GM21360 (cell line): ENCODE measurements around the gene POLDIP3.
"Not testable (repeated sequence)": the region's sequence is repeated elsewhere in the genome, so short reads cannot be mapped to it uniquely, and the experiment has no call there.

Source experiments
- ATAC-seq: cut with Tn5 transposase; IDR thresholded peaks from one replicate; pipeline ENCODE4 v1.9.1; 2021; ENCODE audit warnings: mild to moderate bottlenecking, moderate library complexity; ENCODE audit not compliant: unreplicated experiment

Gene POLDIP3

GRCh38 chr22:42620084-42620483 lies 5.4 kb upstream of the POLDIP3 start:
- ATAC-seq = no peak

- ATAC-seq = no peak
Measured at GRCh38 chr22:42619261-42620063, 4.8 kb upstream of the POLDIP3 start.

- ATAC-seq = no peak
Measured at GRCh38 chr22:42617155-42617983, 2.7 kb upstream of the POLDIP3 start.

- ATAC-seq = not testable (repeated sequence)
Measured at GRCh38 chr22:42615860-42616175, 1.1 kb upstream of the POLDIP3 start.

- ATAC-seq = peak; percentile 54
Measured at GRCh38 chr22:42615092-42615859, 593 bp upstream of the POLDIP3 start.

GRCh38 chr22:42613872-42614301 lies 796 bp downstream of the POLDIP3 start:
- ATAC-seq = no peak

GRCh38 chr22:42612336-42612735 lies 2.3 kb downstream of the POLDIP3 start:
- no peak for ATAC-seq

- no peak for ATAC-seq
Measured at GRCh38 chr22:42611051-42611450, 3.6 kb downstream of the POLDIP3 start.

- ATAC-seq = no peak
Measured at GRCh38 chr22:42610186-42610585, 4.5 kb downstream of the POLDIP3 start.

- ATAC-seq = no peak
Measured at GRCh38 chr22:42608823-42609361, 5.8 kb downstream of the POLDIP3 start.

GRCh38 chr22:42608136-42608822 lies 6.4 kb downstream of the POLDIP3 start:
- ATAC-seq = no peak

- ATAC-seq = not testable (repeated sequence)
Measured at GRCh38 chr22:42607641-42608040, 7.0 kb downstream of the POLDIP3 start.

- ATAC-seq = no peak
Measured at GRCh38 chr22:42604403-42604802, 10.3 kb downstream of the POLDIP3 start.

GRCh38 chr22:42603427-42603826 lies 11.3 kb downstream of the POLDIP3 start:
- no peak for ATAC-seq

GRCh38 chr22:42602470-42602869 lies 12.2 kb downstream of the POLDIP3 start:
- ATAC-seq = no peak

- ATAC-seq = no peak
Measured at GRCh38 chr22:42601879-42602465, 12.7 kb downstream of the POLDIP3 start.

GRCh38 chr22:42596863-42597530 lies 17.7 kb downstream of the POLDIP3 start:
- ATAC-seq = no peak

GRCh38 chr22:42596336-42596735 lies 18.3 kb downstream of the POLDIP3 start:
- no peak for ATAC-seq

GRCh38 chr22:42595434-42595833 lies 19.2 kb downstream of the POLDIP3 start:
- ATAC-seq = no peak

GRCh38 chr22:42591987-42592386 lies 22.7 kb downstream of the POLDIP3 start:
- ATAC-seq = no peak
